CD4-positive, alpha-beta T cell (primary cell): ENCODE measurements around the gene MYO18A. TPM values are rescaled to one million over a fixed set of nuclear protein-coding genes. Genes with fewer than 3 reads are reported as not detected.

Experiments
- ATAC-seq: fragments of 200-7000 bp; cut with Tn5 transposase; one replicate; pipeline ENCODE4 v1.10.0; 2022; ENCODE audit warnings: mild to moderate bottlenecking; ENCODE audit not compliant: poor library complexity
- CTCF ChIA-PET: fragments of 350-600 bp; sonication (Branson Sonifier 250); formaldehyde crosslinking; loops from one replicate; lab custom pipeline; 2021; ENCODE audit warnings: antibody characterized with exemption, inconsistent platforms; lab: Charles Lee
- POLR2A ChIA-PET: fragments of 350-600 bp; sonication (Branson Sonifier 250); formaldehyde crosslinking; loops from one replicate; lab custom pipeline; 2021; ENCODE audit warnings: antibody characterized with exemption, inconsistent platforms; lab: Charles Lee
- DNase-seq, 14 experiments: peaks; one replicate each; pipeline ENCODE4 v3.0.0-alpha.2; 2013 to 2020; ENCODE audit warnings: mixed read lengths in 2 of 14
- H3K27ac ChIP-seq, 2 donors: one replicate each; pipeline versions ENCODE4 v1.5.1 to v1.7.0; 2013; ENCODE audit warnings: low read length in 2 of 2, low read depth in 1 of 2, mild to moderate bottlenecking in 1 of 2
- H3K27me3 ChIP-seq, 2 experiments: 1 replicate in 1 of 2; 2 replicates in 1 of 2; pipeline versions ENCODE4 v1.6.1 to v1.7.0; 2013; ENCODE audit warnings: low read length in 2 of 2, control low read depth in 1 of 2, mild to moderate bottlenecking in 1 of 2, moderate library complexity in 1 of 2; ENCODE audit not compliant: insufficient read depth in 2 of 2, control insufficient read depth in 1 of 2
- H3K36me3 ChIP-seq: one replicate; pipeline ENCODE4 v1.6.1; 2013; ENCODE audit warnings: low read length, control low read depth; ENCODE audit not compliant: insufficient read depth
- H3K4me1 ChIP-seq: one replicate; pipeline ENCODE4 v1.6.1; 2013; ENCODE audit warnings: low read length, control low read depth; ENCODE audit not compliant: insufficient read depth
- H3K4me3 ChIP-seq: one replicate; pipeline ENCODE4 v1.5.1; 2013; ENCODE audit warnings: mild to moderate bottlenecking, low read length, moderate library complexity
- H3K9me3 ChIP-seq, 2 experiments: 1 replicate in 1 of 2; 2 replicates in 1 of 2; pipeline versions ENCODE4 v1.6.1 to v1.7.0; 2013; ENCODE audit warnings: low read length in 2 of 2, mild to moderate bottlenecking in 2 of 2, control low read depth in 1 of 2, moderate library complexity in 1 of 2; ENCODE audit not compliant: control insufficient read depth in 1 of 2, insufficient read depth in 1 of 2
- H3K27ac Mint-ChIP-seq: one replicate; pipeline ENCODE4 v1.8.0; 2020; ENCODE audit warnings: mixed read lengths
- H3K27me3 Mint-ChIP-seq: one replicate; pipeline ENCODE4 v1.8.0; 2021; ENCODE audit warnings: mixed read lengths
- H3K36me3 Mint-ChIP-seq: one replicate; pipeline ENCODE4 v1.8.0; 2021; ENCODE audit warnings: low read depth, mixed read lengths
- H3K4me1 Mint-ChIP-seq: one replicate; pipeline ENCODE4 v1.8.0; 2021; ENCODE audit warnings: low read depth, mixed read lengths
- H3K4me3 Mint-ChIP-seq: one replicate; pipeline ENCODE4 v1.8.0; 2020; ENCODE audit warnings: mild to moderate bottlenecking, mixed read lengths
- H3K9me3 Mint-ChIP-seq: one replicate; pipeline ENCODE4 v1.8.0; 2020; ENCODE audit warnings: mixed read lengths
- CTCF ChIP-seq: fragments of 200-600 bp; IDR thresholded peaks from one replicate; pipeline ENCODE4 v1.8.0; 2022; ENCODE audit warnings: antibody characterized with exemption, mild to moderate bottlenecking
- intact Hi-C, 2 experiments: fragments of 100-400 bp; cut with DNase I in 1 of 2; cut with micrococcal nuclease in 1 of 2; formaldehyde crosslinking; loops; one replicate each; pipeline versions ENCODE4 v1.15.1 to v1.9.0; 2023 to 2025; cut with DNase I, micrococcal nuclease
- total RNA-seq, 174 experiments: library from RNA in 2 of 174; stranded (reverse) in 2 of 174; gene quantifications; one replicate each; pipeline ENCODE4 v1.2.3 and lab custom pipeline; 2021 to 2026

Gene MYO18A
- total RNA-seq, 2 experiments from 2014 or later: 87.0 to 90.1 TPM

GRCh38 chr17:29197516-29198272 lies 17.5 kb upstream of the MYO18A start:
- intact Hi-C loops: no loop called here
- Mint-ChIP-seq H3K9me3 (no peaks in the 10 kb centered on the region), H3K36me3 (no peaks in the 10 kb centered on the region), H3K4me3 (no peak overlapping the region), H3K27me3 (peaks cover 6% of the 10 kb centered on the region), H3K4me1 (no peaks in the 10 kb centered on the region), H3K27ac (no peak overlapping the region)
- H3K4me3 ChIP-seq: no peak overlapping the region
- ATAC-seq (no peak), DNase-seq (no peak)
- no peak for TF ChIP-seq CTCF
- CTCF ChIA-PET: no interaction called here
- no peaks in the 10 kb centered on the region for H3K9me3 ChIP-seq
- H3K27me3 ChIP-seq: peaks cover 0 to 2% of the 10 kb centered on the region in 2 experiments
- H3K27ac ChIP-seq: no peak overlapping the region
- POLR2A ChIA-PET: no interaction called here
- H3K4me1 ChIP-seq: no peaks in the 10 kb centered on the region
- no peaks in the 10 kb centered on the region for H3K36me3 ChIP-seq

DNA sequence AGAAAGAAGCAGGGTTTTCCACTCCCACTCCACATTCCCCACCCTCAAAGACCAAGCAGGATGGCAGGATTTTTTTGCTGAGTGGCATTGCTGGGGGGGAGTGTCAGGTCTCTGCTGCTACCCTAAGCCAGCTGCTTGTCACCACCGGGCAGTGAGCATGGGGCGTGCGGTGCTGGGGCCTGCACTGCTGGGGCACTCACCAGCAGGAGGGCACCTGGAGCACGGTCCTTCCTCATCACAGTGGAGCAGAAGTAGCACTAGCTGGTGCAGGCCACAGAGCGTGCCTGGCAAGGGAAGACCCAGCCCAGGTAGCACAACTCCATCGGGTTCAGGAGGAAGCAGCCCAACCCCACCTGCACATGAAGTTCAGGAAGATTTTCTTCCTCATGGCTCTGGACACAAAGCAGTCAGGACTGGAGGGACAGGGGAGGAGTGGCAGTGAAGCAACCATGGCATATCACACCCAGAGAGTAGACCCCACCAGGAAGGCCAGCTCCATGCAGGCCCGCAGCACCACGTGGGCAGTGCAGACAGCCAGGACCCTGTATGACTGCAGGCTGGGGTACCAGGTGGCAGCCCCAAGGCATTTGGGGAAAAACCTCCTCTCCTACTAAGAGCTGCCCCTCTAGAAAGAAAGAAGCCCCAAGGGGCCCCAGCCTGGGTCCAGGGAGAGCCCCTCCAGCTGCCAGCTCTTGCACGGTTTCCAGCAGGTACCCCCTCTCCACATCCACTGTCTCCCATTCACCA lies 16.7 kb upstream of the MYO18A start:
- Mint-ChIP-seq H3K4me3 (no peak overlapping the region), H3K36me3 (no peaks in the 10 kb centered on the region), H3K9me3 (no peaks in the 10 kb centered on the region), H3K4me1 (no peaks in the 10 kb centered on the region), H3K27ac (no peak overlapping the region), H3K27me3 (peaks cover 11% of the 10 kb centered on the region)
- no peaks in the 10 kb centered on the region for H3K9me3 ChIP-seq
- no peak overlapping the region for H3K27ac ChIP-seq
- no peaks in the 10 kb centered on the region for H3K36me3 ChIP-seq
- ChIA-PET POLR2A (no interaction called here), CTCF (no interaction called here)
- TF ChIP-seq CTCF: no peak
- H3K4me3 ChIP-seq: no peak overlapping the region
- peak in 2 of 14 experiments; percentile 30 to 31 for DNase-seq
- intact Hi-C loops: no loop called here
- H3K4me1 ChIP-seq: no peaks in the 10 kb centered on the region
- no peak for ATAC-seq
- peaks cover 1 to 2% of the 10 kb centered on the region in 2 experiments for H3K27me3 ChIP-seq

DNA sequence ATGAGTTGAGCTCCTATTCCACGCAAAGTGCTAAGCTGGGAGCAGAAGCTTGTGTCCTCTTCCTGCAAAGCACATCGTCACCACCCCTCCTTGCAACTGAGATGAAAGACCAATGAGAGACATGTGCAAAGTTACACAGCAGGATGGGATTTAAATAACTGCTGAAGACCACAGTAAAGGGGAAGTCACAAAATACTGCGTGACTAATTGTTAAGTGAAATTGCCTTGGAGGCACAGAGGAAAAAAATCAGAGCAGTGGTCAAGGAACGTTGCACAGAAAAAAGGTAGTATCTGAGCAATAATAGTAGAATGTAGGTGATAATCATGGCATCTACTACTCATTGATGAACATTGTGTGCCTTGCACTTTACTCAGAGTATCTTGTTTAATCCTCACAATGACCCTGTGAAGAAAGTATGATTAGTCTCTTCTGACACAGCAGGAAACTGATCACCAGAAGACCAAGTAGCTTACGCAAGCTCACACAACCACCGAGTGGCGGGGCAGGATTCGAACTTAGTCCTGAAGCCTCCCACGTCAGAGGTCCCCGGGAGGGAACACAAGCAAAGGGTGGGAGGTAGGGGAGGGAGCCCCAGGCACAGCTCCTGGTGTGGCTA lies 15.4 kb upstream of the MYO18A start:
- POLR2A ChIA-PET: no interaction called here
- H3K4me1 Mint-ChIP-seq: no peaks in the 10 kb centered on the region
- Histone ChIP-seq H3K27ac (no peak overlapping the region), H3K36me3 (no peaks in the 10 kb centered on the region), H3K27me3 (peaks cover 2 to 5% of the 10 kb centered on the region in 2 experiments), H3K4me3 (no peak overlapping the region), H3K9me3 (no peaks in the 10 kb centered on the region), H3K4me1 (no peaks in the 10 kb centered on the region)
- CTCF ChIA-PET: no interaction called here
- DNase-seq (peak in 2 of 14 experiments; percentile 49 to 53), ATAC-seq (no peak)
- no peak for TF ChIP-seq CTCF
- intact Hi-C loops: no loop called here
- no peak overlapping the region for H3K27ac Mint-ChIP-seq
- peaks cover 11% of the 10 kb centered on the region for H3K27me3 Mint-ChIP-seq
- no peaks in the 10 kb centered on the region for H3K9me3 Mint-ChIP-seq
- no peak overlapping the region for H3K4me3 Mint-ChIP-seq
- H3K36me3 Mint-ChIP-seq: no peaks in the 10 kb centered on the region
